Measurements from ENCODE around the gene FER. TPM values are rescaled to one million over a fixed set of nuclear protein-coding genes. Genes with fewer than 3 reads are reported as not detected.

Gene FER
- total RNA-seq, 1 experiment from 2014 or later, result 18.0 TPM

DNA sequence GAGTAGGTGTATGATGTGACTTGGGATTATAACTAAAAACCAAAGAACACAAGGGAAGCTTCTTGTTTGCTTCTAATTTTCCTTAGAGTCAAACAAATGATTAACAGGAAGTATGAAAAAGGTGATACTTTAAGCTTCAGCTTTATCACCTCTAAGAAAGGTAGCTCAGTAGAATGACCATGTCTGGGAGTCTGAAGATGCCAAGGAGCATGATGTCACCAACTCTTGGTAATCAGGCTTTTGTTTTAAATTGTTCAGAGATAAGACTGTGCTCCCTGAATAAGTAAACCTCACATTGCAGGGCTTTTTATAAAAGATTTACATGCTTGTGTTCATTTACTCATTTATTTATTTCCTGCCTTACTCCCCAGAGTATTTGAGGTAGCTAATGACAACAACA is 169.9 kb downstream of the FER start:
- H3K36me3 Mint-ChIP-seq (ENCODE audit: insufficient read depth in 1 of 3, low read depth in 3 of 3), result no peaks in the 10 kb centered on the region
- no peak overlapping the region for H2BK5ac ChIP-seq (ENCODE audit: insufficient read length, low read length)
- no peak overlapping the region for H3K56ac ChIP-seq (ENCODE audit: insufficient read length, low read depth, low read length)
- H4K8ac ChIP-seq (replicated peaks; ENCODE audit: insufficient read length, low read depth, low read length), result no peak overlapping the region
- H2AK5ac ChIP-seq (ENCODE audit: insufficient read length, low read length), result no peak overlapping the region
- H3K4me3 Mint-ChIP-seq, result no peak overlapping the region
- no peaks in the 10 kb centered on the region for H3K27me3 ChIP-seq (ENCODE audit: insufficient read depth, low read length)
- no peaks in the 10 kb centered on the region for H4K20me1 ChIP-seq (ENCODE audit: control insufficient read depth, insufficient read depth, insufficient read length)
- H3K27ac ChIP-seq (ENCODE audit: insufficient read length, low read depth, low read length), result no peak overlapping the region
- no peaks in the 10 kb centered on the region for H3K79me1 ChIP-seq (ENCODE audit: insufficient read depth, low read depth, low read length, poor library complexity, severe bottlenecking)
- no peak overlapping the region for H3K18ac ChIP-seq (ENCODE audit: insufficient read length, low read depth, low read length)
- H4K91ac ChIP-seq (ENCODE audit: insufficient read length, low read depth, low read length), result no peak overlapping the region
- no peaks in the 10 kb centered on the region for H3K79me2 ChIP-seq (ENCODE audit: insufficient read depth, low read length)
- H3K9ac ChIP-seq (ENCODE audit: extremely low read depth, insufficient read length, low read length), result no peak overlapping the region
- H2BK120ac ChIP-seq (ENCODE audit: low read depth, low read length, poor library complexity, severe bottlenecking), result no peak overlapping the region
- H2AFZ ChIP-seq (ENCODE audit: low read length), result no peak overlapping the region
- H3K4me2 ChIP-seq (ENCODE audit: insufficient read depth, insufficient read length, low read length), result no peak overlapping the region
- H3K4ac ChIP-seq (ENCODE audit: low read depth, low read length), result no peak overlapping the region
- no peak overlapping the region for H4K5ac ChIP-seq (ENCODE audit: insufficient read length, low read depth, low read length)
- no peak overlapping the region for H3K14ac ChIP-seq (ENCODE audit: insufficient read depth, low read length)
- no peak overlapping the region for H3K23ac ChIP-seq (ENCODE audit: insufficient read length, low read depth, low read length)
- H3K4me1 ChIP-seq (ENCODE audit: insufficient read depth, low read length), result no peaks in the 10 kb centered on the region
- H3K27me3 Mint-ChIP-seq (ENCODE audit: low read depth), result no peaks in the 10 kb centered on the region; the same call in 1 of the 2 replicates
- no peak overlapping the region for H3T11ph ChIP-seq (ENCODE audit: low read length)
- no peak overlapping the region for H2BK12ac ChIP-seq (ENCODE audit: insufficient read length, low read depth, low read length)
- H2BK20ac ChIP-seq (ENCODE audit: low read depth, low read length, poor library complexity, severe bottlenecking), result no peak overlapping the region
- no peaks in the 10 kb centered on the region for H3K23me2 ChIP-seq (ENCODE audit: insufficient read length, low read depth, low read length, poor library complexity, severe bottlenecking)
- no peaks in the 10 kb centered on the region for H3K9me3 ChIP-seq (ENCODE audit: control insufficient read depth, low read depth, low read length)
- TF ChIP-seq, protein P1, sequence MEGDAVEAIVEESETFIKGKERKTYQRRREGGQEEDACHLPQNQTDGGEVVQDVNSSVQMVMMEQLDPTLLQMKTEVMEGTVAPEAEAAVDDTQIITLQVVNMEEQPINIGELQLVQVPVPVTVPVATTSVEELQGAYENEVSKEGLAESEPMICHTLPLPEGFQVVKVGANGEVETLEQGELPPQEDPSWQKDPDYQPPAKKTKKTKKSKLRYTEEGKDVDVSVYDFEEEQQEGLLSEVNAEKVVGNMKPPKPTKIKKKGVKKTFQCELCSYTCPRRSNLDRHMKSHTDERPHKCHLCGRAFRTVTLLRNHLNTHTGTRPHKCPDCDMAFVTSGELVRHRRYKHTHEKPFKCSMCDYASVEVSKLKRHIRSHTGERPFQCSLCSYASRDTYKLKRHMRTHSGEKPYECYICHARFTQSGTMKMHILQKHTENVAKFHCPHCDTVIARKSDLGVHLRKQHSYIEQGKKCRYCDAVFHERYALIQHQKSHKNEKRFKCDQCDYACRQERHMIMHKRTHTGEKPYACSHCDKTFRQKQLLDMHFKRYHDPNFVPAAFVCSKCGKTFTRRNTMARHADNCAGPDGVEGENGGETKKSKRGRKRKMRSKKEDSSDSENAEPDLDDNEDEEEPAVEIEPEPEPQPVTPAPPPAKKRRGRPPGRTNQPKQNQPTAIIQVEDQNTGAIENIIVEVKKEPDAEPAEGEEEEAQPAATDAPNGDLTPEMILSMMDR (conservative IDR thresholded peaks at IDR 0.05), result no peak
- no peak overlapping the region for H2BK15ac ChIP-seq (ENCODE audit: low read depth, low read length)
- H3K9me3 Mint-ChIP-seq, result no peaks in the 10 kb centered on the region
- H3K4me1 Mint-ChIP-seq, result no peaks in the 10 kb centered on the region
- H3K27ac Mint-ChIP-seq, result no peak overlapping the region
- DNase-seq, result no peak
